IMR-90 (cell line): ENCODE results near the gene TTLL11.

Source experiments
- MAZ ChIP-seq: IDR thresholded peaks from 2 replicates; pipeline ENCODE4 v1.6.1; 2012; ENCODE audit warnings: low read depth, mild to moderate bottlenecking, low read length, improper control_type of control experiment, moderate library complexity, borderline replicate concordance
- POLR2A ChIP-seq: IDR thresholded peaks from 2 replicates; pipeline ENCODE4 v1.6.1; 2012; ENCODE audit warnings: mild to moderate bottlenecking, low read depth, low read length
- TF ChIP-seq, protein P1 (sequence below): conservative IDR thresholded peaks from 2 replicates; pipeline ENCODE4 v1.5.1; 2012; ENCODE audit warnings: mild to moderate bottlenecking, low read depth, low read length, improper control_type of control experiment

DNA sequence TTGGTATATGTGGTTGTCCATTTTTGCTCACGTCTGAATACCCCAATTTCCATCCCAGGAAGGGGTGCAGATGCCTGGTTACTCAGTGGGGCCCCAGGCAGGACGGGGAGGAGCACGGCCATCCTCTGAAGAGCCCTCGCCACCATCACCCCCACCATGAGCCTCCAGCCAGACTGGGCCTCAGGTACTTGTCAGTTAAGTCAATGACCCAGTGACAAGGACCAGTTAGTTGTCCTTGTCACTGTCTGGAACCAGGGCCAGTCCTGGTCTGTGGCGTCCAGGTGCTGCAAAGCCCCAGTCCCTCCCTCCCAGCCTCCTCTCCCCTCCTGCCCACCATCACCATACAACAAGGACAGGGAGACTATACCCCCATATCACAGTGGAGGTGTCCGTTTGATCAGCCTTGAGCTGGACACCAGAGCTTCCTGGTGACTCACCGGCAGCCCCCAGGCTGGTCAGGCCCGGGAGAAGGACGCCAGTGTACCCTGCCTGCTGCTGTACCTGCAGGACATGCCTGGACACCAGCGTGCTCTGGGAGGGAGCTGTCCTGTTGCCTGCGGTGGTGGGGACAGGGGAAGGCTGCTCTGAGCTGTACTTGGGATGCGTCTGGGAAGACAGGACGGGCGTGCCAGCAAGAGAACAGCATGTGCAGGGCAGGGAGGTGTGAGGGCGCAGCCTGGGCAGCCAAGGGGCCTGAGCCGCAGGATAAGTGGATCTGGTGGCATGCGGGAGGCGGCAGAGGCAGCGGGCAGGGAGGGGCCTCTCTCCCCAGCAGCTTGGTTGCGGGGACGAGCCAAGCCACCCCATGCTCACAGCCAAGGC, 32.6 kb upstream of the TTLL11 start:
- 0 out of 2 replicates have a peak, but pooled peaks have one; percentile 2 for TF ChIP-seq MAZ
- no peak for TF ChIP-seq POLR2A
- TF ChIP-seq, protein P1, sequence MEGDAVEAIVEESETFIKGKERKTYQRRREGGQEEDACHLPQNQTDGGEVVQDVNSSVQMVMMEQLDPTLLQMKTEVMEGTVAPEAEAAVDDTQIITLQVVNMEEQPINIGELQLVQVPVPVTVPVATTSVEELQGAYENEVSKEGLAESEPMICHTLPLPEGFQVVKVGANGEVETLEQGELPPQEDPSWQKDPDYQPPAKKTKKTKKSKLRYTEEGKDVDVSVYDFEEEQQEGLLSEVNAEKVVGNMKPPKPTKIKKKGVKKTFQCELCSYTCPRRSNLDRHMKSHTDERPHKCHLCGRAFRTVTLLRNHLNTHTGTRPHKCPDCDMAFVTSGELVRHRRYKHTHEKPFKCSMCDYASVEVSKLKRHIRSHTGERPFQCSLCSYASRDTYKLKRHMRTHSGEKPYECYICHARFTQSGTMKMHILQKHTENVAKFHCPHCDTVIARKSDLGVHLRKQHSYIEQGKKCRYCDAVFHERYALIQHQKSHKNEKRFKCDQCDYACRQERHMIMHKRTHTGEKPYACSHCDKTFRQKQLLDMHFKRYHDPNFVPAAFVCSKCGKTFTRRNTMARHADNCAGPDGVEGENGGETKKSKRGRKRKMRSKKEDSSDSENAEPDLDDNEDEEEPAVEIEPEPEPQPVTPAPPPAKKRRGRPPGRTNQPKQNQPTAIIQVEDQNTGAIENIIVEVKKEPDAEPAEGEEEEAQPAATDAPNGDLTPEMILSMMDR = no peak
